ENCODE results near the gene ZNF101.

ZNF101 gene

GRCh38 chr19:19637523-19638251 lies 31.0 kb upstream of the ZNF101 start:
- FAIRE-seq (no peak), DNase-seq (ENCODE audit: extremely low spot score, insufficient read length, low read depth) (no peak)

- FAIRE-seq = peak; percentile 86
- peak; percentile 45 for DNase-seq (ENCODE audit: extremely low spot score, insufficient read length, low read depth)
These were observed 26.0 kb upstream of the ZNF101 start for GRCh38 chr19:19642506-19643157.

GRCh38 chr19:19643158-19644053 lies 25.2 kb upstream of the ZNF101 start, which contains the start of gene GMIP:
TSS of gene GMIP (minus strand) at chr19:19643657. CDS start at chr19:19643529, 128 bp downstream.
- peak; percentile 90 for DNase-seq (ENCODE audit: extremely low spot score, insufficient read length, low read depth)
- FAIRE-seq = peak; percentile 80

- no peak for FAIRE-seq
- DNase-seq (ENCODE audit: extremely low spot score, insufficient read length, low read depth) = no peak
These were observed 24.6 kb upstream of the ZNF101 start for GRCh38 chr19:19644054-19644388.

- no peak for DNase-seq (ENCODE audit: extremely low spot score, insufficient read length, low read depth)
- FAIRE-seq = no peak
These were observed 23.3 kb upstream of the ZNF101 start for GRCh38 chr19:19645233-19645870.

- FAIRE-seq (no peak), DNase-seq (ENCODE audit: extremely low spot score, insufficient read length, low read depth) (no peak)
These were observed 21.4 kb upstream of the ZNF101 start for GRCh38 chr19:19647037-19647835.

GRCh38 chr19:19649155-19649554 lies 19.5 kb upstream of the ZNF101 start:
- DNase-seq (ENCODE audit: extremely low spot score, insufficient read length, low read depth) (no peak), FAIRE-seq (no peak)

GRCh38 chr19:19649580-19649995 lies 19.1 kb upstream of the ZNF101 start:
- DNase-seq (ENCODE audit: extremely low spot score, insufficient read length, low read depth) (no peak), FAIRE-seq (no peak)

GRCh38 chr19:19650331-19650730 lies 18.3 kb upstream of the ZNF101 start:
- no peak for FAIRE-seq

GRCh38 chr19:19651076-19651475 lies 17.6 kb upstream of the ZNF101 start:
- no peak for FAIRE-seq
- no peak for DNase-seq (ENCODE audit: extremely low spot score, insufficient read length, low read depth)

More at GRCh38 chr19:19650331-19650730, 18.3 kb upstream of the ZNF101 start:
- DNase-seq (ENCODE audit: extremely low spot score, insufficient read length, low read depth) = no peak

GRCh38 chr19:19652482-19653295 lies 15.9 kb upstream of the ZNF101 start:
- DNase-seq (ENCODE audit: extremely low spot score, insufficient read length, low read depth) (no peak), FAIRE-seq (no peak)

- FAIRE-seq = no peak
- no peak for DNase-seq (ENCODE audit: extremely low spot score, insufficient read length, low read depth)
These were observed 15.0 kb upstream of the ZNF101 start for GRCh38 chr19:19653597-19654147.

GRCh38 chr19:19654441-19654840 lies 14.2 kb upstream of the ZNF101 start:
- DNase-seq (ENCODE audit: extremely low spot score, insufficient read length, low read depth) (no peak), FAIRE-seq (no peak)

- DNase-seq (ENCODE audit: extremely low spot score, insufficient read length, low read depth) = no peak
- FAIRE-seq = no peak
These were observed 13.5 kb upstream of the ZNF101 start for GRCh38 chr19:19655051-19655594.

- DNase-seq (ENCODE audit: extremely low spot score, insufficient read length, low read depth) = no peak
- no peak for FAIRE-seq
These were observed 12.8 kb upstream of the ZNF101 start for GRCh38 chr19:19655641-19656343.

GRCh38 chr19:19656451-19657396 lies 11.9 kb upstream of the ZNF101 start:
- FAIRE-seq = no peak
- no peak for DNase-seq (ENCODE audit: extremely low spot score, insufficient read length, low read depth)
